ENCODE data around the gene B3GAT3.
"Not testable (repeated sequence)": the region's sequence is repeated elsewhere in the genome, so short reads cannot be mapped to it uniquely, and the experiment has no call there.

Gene B3GAT3

GRCh38 chr11:62577046-62577714, 44.6 kb downstream of the B3GAT3 start:
- no peak for DNase-seq (ENCODE audit: low read depth)

- DNase-seq (ENCODE audit: low read depth) = no peak
These were observed 45.9 kb downstream of the B3GAT3 start for GRCh38 chr11:62575837-62576236.

- DNase-seq (ENCODE audit: low read depth) = no peak
These were observed 46.6 kb downstream of the B3GAT3 start for GRCh38 chr11:62575156-62575555.

DNA sequence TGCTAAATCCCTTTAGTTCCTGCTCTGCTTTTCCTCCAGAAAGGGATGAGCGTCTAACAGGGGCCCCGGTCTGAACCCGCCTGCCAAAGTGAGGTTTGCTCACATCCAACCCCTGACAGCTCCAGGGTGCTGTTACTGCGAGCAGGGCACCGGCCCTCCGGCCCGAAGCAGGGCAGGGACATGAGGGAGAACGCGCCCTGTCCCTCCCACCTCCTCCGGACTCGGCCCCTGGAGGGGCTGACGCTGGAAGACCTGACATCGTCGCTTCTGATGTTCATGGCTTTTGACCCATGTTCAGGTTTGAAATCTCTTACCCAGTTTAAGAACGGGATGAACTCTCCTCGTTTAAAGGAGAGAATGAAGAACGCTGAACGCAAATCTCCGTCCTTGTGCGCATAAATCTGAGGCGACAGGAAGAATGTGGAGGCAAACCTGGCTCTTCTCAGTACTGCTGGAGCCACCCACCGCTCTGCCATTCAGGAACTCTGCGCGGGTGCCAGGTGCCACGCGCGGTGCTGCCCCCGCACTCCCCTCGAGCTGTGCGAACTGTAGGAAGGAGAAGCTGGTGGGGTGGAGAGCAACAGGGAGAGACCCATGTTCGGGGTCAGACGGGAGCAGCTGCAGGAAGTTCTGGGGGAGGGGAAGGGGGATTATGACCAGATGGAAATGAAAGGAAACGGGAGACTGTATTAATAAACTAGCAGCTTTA, 47.3 kb downstream of the B3GAT3 start:
- DNase-seq (ENCODE audit: low read depth) = no peak

DNA sequence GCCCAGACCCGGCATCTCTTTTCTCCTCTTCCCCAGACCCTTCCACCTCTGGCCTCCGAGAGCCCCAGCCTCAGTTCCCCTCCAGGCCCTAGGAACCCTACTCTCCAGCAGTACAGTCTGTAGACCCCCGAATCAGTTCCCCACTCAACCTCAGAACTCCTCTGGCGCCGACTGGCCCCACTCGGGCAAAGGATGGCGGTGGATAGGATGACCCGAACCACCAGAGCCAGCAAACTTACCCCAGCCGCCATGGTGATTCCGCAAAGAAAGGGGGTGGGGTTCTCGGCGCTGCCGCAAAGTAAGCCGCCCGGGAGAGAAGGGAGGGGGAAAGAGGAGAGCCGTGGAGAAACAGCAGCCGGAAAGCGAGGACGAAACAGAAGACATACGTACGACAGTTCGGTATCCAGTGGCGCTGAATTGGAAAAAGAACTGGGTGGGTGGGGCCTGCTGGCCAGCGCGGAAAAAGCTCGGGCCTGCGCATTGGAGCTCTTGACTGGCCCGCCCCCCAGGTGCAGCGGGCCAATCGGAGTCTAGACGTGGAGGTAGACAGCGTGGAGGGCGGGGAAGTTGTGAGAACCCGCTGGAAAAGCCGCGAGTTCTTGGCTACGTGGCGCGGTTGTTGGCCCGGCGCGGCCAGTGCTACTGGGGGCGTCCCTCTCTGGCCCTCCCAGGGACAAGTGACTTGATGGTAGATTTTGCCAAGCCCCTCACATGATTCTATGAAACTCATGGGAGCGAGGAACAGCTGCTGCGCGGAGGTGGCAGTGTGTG, 48.0 kb downstream of the B3GAT3 start, which contains the start of gene EEF1G:
EEF1G (minus strand) TSS at position 300 of the 771 bp plus-strand sequence; CDS start at position 251, 49 bp downstream.
- DNase-seq (ENCODE audit: low read depth) = peak; percentile 97

DNA sequence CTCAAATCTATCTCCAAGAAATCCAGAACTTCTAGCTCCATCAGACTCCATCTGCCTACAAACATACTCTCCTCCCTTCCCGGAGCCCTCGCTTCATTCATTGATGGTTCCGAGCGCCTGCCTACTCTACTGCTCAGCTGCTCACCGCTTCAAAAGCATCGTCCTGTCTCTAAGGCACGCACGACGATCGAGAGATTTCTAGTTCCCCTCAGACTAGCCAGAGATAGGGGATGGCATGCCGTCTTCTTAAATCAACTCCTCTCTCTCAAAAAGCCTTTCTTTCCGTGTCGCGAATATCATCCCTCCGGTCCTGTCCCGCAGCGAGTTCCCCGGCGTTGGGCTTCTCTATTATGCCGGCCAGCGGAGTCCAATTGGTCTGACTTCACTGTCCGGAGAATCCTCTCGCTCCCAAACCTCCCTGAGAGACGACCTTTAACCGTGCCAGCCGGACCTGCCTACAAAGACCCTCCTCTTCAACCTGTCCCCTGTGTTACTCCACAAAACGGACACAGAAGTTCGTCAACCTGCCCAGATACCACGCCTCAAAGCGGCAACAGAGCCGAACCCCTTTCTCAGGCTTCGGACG, 48.7 kb downstream of the B3GAT3 start:
- DNase-seq (ENCODE audit: low read depth) = no peak

DNA sequence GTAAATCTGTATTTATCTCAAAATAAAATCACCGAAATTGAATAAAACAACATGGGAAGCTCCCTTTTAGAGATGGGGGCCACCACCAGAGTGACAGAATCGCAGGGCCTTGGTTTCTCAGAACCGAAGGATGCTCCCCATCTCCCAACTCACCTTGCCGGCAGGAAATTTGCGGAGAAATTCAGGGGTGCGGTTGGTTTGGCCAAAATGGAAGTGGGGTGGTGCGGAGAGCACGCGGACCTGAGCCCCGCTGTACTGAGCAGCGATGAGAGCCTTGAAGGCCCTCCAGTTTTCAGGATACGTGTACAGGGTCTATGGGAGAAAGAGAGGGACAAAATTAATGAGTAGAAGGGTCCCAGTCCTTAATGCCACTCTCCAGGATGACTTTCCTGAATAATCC, 49.4 kb downstream of the B3GAT3 start:
- DNase-seq (ENCODE audit: low read depth) = no peak

GRCh38 chr11:62571493-62571892, 50.3 kb downstream of the B3GAT3 start:
- DNase-seq (ENCODE audit: low read depth) = not testable (repeated sequence)

DNA sequence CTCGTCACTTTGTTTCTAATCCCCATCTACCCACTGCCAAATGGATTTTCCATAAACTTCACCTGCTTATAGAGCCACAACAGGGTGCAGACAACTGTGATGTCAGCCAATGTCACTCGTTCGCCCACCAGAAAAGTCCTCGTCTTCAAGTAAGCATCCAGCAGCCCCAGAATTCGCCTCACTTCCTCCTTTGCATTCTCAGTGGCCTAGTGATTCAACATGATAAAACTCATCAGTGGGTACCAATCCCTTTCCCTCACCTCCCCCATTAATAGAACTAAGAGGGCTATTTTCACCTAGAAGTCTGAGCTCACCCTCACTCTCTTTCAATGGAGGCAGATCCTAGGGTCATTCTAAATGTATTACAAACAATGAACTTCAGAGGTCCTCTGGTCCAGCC, 50.9 kb downstream of the B3GAT3 start:
- not testable (repeated sequence) for DNase-seq (ENCODE audit: low read depth)

GRCh38 chr11:62569611-62570010, 52.2 kb downstream of the B3GAT3 start:
- no peak for DNase-seq (ENCODE audit: low read depth)

GRCh38 chr11:62567018-62567633, 54.7 kb downstream of the B3GAT3 start:
- no peak for DNase-seq (ENCODE audit: low read depth)

DNA sequence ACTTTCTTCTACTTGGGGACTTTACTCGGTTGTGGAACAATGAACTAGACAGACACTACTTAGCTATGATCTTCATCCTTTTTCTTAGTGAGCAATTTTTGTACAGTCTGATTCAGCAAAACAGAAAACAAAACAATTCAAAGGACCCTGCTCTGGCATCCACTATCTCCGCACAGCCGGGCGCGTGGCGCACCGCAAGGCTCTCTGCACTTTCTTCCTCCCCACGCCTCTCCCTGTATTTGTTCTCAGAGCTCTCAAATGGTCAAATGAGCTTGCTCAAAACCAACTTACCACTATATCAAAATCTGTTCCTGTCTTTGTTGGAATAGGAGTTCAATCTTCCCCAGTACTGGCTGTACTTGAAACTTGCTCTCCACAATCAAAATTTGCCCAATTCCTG, 55.5 kb downstream of the B3GAT3 start:
- DNase-seq (ENCODE audit: low read depth) = no peak

Data from activated gamma-delta T cell treated with anti-CD3 and anti-CD28 coated beads, Interleukin-2, amount 50 U/mL, for 16 hours (primary cell).